Activated effector memory CD4-positive, alpha-beta T cell treated with Interleukin-2 at 50 U/mL for 16 hours (primary cell): ENCODE measurements around the gene DGCR8.
A peak's percentile ranks its signal among the peaks of the same experiment; 100 is the strongest.

Source experiments
- DNase-seq: peaks from one replicate; pipeline ENCODE4 v3.0.0-alpha.2; 2020

DGCR8 gene

GRCh38 chr22:20079745-20080444 is at the start of gene DGCR8:
DGCR8 (plus strand) TSS chr22:20080241; CDS start chr22:20085964, 5,723 bp downstream.
- peak; percentile 67 for DNase-seq

GRCh38 chr22:20031732-20032406 is 48.2 kb upstream of the DGCR8 start:
- peak; percentile 53 for DNase-seq

DNA sequence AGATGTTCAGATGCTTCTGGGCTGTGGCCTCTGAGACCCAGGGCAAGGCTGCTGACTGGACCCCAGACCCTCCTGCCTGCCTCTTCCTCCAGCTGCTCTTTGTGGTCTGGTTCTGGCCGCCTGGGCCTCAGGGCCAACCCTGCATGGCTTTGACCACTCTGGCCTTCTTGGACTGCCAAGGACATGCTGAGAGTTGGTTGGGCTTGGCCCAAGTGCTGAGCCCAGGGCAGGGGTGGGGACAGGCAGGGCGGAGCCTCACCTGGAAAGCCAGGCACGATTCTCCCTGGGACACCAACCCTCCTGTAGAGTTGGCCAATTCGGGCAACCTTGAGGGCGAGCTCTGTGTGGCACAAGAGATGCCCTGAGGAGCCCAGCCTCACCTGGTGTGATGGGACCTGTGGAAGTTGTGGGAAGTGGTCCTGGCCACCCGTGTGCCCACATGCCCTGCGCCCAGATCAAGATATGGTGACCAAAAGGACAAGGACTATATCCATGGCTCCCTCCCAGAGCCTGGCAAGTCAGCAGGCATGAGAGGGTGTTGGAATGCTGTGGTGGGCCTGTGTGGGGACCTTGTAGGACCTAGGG is 47.5 kb upstream of the DGCR8 start:
- no peak for DNase-seq

- no peak for DNase-seq
These were observed 46.9 kb upstream of the DGCR8 start for GRCh38 chr22:20033045-20033706.

- no peak for DNase-seq
These were observed 45.9 kb upstream of the DGCR8 start for GRCh38 chr22:20034143-20034542.

DNA sequence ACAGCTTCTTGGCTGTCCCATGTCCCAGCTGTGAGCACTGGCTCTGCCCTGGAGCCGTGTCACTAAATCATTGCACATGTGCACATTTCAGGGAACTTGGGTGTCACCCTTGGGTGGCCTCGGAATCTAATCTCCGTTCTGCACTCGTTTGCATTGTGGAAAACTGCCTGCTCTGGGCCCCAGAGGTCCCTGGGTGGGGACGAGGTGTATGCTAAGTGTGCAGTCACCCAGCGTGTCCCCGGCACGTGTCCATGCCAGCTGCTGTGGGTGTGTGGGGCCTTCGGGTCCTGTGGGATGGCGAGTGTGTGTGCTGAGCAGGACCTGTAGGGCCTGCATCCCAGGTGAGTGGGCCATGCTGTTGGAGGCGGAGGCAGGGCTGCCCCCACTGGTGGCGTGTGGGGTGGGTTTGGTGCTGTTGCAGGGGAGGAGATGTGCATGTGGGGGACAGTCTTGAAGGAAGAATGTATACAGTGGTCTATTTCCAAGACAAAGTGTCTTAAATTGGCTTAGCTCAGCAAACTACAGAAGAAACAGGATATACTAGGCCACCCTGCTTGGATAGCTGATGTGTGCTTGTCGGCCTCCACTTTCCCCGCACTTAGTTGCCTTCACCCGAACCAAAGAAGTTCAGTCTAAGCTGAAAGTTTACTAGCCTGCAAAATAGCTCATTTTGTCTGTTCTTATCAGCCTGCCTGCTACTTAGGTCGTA is 44.5 kb upstream of the DGCR8 start:
- DNase-seq = no peak

DNA sequence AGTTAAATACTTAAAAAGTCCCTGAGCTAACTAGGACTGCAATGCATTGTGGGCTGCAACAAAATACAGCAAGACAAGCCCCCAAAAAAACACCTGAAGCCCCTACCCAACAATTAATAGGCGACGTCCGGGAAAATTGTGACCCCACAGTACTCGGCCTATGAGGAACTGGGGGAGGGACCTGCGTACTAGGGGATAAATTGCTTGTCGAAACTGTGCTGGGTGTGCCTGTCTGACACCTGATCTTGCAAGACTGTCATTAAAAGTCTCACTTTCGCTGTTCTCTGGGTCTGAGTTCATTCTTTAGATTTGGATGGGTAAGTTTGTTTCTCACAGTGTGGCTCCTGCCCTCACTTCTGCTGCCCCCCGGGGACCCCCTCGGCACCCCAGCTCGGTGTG is 44.0 kb upstream of the DGCR8 start:
- DNase-seq = no peak

- no peak for DNase-seq
These were observed 43.3 kb upstream of the DGCR8 start for GRCh38 chr22:20036535-20037392.

GRCh38 chr22:20037419-20037818 is 42.6 kb upstream of the DGCR8 start:
- no peak for DNase-seq

DNA sequence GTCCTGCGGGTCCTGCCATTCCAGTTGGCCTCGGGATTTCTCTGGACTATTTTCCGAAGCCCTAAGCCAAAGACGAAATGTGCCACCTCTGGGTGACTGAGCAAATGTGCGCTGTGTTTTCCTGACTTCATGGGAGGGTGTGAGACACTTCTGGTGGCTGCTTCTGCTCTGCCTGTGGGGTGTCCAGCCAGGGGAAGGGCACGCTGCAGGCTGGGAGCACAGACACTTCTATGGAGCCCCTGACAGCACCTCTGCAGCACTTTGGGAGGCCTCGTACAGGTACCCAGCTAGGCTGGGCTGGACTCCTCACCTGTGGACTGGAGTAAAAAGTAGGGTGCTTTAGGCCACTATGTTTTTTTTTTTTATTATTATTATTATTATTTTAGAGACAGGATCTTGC is 41.5 kb upstream of the DGCR8 start:
- DNase-seq = no peak

DNA sequence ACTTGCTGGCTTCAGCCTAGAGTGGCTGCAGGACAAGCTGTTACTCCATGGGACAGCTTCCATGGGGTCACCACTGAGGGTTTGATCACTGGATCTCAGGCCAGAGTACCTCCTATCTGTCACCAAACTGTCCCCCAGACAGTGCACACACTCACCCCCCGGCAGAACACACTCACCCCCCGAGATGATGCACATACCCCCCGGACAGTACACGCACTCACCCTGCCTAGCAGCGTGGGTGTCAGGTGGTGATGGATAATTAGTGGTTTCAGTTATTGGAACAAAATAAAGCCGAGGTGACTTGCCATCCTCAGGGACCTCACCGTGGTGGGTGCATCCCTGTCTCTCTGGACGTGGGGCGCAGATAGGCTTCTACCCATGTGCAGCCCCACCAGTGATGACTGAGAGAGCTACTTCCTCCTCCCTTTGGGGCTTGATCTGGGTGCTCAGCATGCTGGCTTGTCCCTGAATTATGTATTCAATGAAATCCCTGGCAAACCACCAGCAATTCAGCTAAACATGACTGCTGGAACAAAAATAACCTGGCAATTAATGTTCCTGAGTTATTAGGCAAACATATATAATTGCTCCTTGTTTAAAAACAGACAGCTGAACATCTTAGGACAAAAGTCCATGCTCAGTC is 40.2 kb upstream of the DGCR8 start:
- no peak for DNase-seq

- DNase-seq = no peak
These were observed 39.5 kb upstream of the DGCR8 start for GRCh38 chr22:20040327-20041200.

GRCh38 chr22:20043057-20043996 is 36.7 kb upstream of the DGCR8 start:
- DNase-seq = no peak

GRCh38 chr22:20043997-20044342 is 36.1 kb upstream of the DGCR8 start:
- DNase-seq = no peak

GRCh38 chr22:20044495-20045151 is 35.4 kb upstream of the DGCR8 start:
- DNase-seq = no peak

GRCh38 chr22:20046730-20047129 is 33.3 kb upstream of the DGCR8 start:
- DNase-seq = no peak

DNA sequence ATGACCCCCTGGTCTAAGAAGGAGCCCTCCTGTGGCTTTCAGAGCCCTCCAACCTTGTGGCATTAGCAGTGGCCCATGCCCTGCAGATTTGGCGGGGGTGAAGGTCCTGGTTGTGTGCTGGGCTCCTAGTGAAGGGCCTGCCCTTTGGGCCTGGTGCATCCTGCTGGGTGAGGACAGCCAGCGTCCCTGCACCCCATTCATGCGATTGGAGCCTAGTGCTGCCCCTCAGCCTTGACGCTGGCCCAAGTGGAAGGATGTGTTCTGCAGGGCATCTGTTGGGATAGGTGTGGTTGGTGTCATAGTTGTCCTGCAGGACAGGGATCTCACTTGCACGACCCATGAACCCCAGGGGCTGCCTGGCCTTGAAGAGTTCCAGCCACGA is 28.1 kb upstream of the DGCR8 start:
- no peak for DNase-seq

- no peak for DNase-seq
These were observed 27.5 kb upstream of the DGCR8 start for GRCh38 chr22:20052309-20053259.
